ENCODE results near the gene SAPCD2.

DNA sequence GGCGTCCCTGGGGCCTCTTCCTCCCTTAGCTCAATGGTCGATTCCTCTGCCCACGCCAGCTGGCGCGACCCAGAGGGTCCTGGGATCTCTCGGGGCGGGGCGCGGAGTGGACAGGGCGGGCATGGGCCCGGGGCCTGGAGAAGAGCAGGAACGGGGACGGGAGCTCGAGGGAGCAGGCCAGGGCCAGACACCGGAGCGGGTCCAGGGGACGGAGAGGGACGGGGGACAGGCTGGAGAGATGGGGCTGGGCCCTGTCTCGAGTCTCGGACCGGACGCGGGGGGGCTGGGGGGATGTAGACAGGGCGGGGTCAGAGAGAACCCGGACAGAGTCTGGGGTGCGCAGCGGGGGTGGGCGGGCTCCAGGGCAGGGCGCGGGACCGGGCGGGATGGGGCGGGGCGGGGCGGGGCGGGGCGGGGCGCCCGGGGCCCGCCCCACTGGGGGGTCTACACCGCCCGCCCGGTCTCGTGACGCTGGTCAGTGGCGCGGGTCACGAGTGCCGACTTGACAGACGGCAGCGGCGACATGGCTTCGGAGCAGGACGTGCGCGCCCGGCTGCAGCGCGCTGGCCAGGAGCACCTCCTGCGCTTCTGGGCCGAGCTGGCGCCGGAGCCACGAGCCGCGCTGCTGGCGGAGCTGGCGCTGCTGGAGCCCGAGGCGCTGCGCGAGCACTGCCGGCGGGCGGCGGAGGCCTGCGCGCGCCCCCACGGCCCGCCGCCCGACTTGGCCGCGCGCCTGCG lies 6.8 kb upstream of the SAPCD2 start, which contains the start of gene UAP1L1:
- no peak for TF ChIP-seq EZH2phosphoT487 (IDR thresholded peaks at IDR 0.05; ENCODE audit: unreplicated experiment)
- peak; percentile 50; the same call in 1 of the 2 replicates for TF ChIP-seq POLR2AphosphoS5 (IDR thresholded peaks at IDR 0.05; ENCODE audit: low read depth)
- TF ChIP-seq, protein P1, sequence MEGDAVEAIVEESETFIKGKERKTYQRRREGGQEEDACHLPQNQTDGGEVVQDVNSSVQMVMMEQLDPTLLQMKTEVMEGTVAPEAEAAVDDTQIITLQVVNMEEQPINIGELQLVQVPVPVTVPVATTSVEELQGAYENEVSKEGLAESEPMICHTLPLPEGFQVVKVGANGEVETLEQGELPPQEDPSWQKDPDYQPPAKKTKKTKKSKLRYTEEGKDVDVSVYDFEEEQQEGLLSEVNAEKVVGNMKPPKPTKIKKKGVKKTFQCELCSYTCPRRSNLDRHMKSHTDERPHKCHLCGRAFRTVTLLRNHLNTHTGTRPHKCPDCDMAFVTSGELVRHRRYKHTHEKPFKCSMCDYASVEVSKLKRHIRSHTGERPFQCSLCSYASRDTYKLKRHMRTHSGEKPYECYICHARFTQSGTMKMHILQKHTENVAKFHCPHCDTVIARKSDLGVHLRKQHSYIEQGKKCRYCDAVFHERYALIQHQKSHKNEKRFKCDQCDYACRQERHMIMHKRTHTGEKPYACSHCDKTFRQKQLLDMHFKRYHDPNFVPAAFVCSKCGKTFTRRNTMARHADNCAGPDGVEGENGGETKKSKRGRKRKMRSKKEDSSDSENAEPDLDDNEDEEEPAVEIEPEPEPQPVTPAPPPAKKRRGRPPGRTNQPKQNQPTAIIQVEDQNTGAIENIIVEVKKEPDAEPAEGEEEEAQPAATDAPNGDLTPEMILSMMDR (conservative IDR thresholded peaks at IDR 0.05; ENCODE audit: low read depth in 2 of 2): no peak
- TF ChIP-seq, protein P2, sequence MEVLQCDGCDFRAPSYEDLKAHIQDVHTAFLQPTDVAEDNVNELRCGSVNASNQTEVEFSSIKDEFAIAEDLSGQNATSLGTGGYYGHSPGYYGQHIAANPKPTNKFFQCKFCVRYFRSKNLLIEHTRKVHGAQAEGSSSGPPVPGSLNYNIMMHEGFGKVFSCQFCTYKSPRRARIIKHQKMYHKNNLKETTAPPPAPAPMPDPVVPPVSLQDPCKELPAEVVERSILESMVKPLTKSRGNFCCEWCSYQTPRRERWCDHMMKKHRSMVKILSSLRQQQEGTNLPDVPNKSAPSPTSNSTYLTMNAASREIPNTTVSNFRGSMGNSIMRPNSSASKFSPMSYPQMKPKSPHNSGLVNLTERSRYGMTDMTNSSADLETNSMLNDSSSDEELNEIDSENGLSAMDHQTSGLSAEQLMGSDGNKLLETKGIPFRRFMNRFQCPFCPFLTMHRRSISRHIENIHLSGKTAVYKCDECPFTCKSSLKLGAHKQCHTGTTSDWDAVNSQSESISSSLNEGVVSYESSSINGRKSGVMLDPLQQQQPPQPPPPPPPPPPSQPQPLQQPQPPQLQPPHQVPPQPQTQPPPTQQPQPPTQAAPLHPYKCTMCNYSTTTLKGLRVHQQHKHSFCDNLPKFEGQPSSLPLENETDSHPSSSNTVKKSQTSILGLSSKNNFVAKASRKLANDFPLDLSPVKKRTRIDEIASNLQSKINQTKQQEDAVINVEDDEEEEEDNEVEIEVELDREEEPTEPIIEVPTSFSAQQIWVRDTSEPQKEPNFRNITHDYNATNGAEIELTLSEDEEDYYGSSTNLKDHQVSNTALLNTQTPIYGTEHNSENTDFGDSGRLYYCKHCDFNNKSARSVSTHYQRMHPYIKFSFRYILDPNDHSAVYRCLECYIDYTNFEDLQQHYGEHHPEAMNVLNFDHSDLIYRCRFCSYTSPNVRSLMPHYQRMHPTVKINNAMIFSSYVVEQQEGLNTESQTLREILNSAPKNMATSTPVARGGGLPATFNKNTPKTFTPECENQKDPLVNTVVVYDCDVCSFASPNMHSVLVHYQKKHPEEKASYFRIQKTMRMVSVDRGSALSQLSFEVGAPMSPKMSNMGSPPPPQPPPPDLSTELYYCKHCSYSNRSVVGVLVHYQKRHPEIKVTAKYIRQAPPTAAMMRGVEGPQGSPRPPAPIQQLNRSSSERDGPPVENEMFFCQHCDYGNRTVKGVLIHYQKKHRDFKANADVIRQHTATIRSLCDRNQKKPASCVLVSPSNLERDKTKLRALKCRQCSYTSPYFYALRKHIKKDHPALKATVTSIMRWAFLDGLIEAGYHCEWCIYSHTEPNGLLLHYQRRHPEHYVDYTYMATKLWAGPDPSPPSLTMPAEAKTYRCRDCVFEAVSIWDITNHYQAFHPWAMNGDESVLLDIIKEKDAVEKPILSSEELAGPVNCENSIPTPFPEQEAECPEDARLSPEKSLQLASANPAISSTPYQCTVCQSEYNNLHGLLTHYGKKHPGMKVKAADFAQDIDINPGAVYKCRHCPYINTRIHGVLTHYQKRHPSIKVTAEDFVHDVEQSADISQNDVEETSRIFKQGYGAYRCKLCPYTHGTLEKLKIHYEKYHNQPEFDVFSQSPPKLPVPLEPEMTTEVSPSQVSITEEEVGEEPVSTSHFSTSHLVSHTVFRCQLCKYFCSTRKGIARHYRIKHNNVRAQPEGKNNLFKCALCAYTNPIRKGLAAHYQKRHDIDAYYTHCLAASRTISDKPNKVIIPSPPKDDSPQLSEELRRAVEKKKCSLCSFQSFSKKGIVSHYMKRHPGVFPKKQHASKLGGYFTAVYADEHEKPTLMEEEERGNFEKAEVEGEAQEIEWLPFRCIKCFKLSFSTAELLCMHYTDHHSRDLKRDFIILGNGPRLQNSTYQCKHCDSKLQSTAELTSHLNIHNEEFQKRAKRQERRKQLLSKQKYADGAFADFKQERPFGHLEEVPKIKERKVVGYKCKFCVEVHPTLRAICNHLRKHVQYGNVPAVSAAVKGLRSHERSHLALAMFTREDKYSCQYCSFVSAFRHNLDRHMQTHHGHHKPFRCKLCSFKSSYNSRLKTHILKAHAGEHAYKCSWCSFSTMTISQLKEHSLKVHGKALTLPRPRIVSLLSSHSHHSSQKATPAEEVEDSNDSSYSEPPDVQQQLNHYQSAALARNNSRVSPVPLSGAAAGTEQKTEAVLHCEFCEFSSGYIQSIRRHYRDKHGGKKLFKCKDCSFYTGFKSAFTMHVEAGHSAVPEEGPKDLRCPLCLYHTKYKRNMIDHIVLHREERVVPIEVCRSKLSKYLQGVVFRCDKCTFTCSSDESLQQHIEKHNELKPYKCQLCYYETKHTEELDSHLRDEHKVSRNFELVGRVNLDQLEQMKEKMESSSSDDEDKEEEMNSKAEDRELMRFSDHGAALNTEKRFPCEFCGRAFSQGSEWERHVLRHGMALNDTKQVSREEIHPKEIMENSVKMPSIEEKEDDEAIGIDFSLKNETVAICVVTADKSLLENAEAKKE (CRISPR knock-in tag; IDR thresholded peaks at IDR 0.05): no peak
- TF ChIP-seq, protein P3, sequence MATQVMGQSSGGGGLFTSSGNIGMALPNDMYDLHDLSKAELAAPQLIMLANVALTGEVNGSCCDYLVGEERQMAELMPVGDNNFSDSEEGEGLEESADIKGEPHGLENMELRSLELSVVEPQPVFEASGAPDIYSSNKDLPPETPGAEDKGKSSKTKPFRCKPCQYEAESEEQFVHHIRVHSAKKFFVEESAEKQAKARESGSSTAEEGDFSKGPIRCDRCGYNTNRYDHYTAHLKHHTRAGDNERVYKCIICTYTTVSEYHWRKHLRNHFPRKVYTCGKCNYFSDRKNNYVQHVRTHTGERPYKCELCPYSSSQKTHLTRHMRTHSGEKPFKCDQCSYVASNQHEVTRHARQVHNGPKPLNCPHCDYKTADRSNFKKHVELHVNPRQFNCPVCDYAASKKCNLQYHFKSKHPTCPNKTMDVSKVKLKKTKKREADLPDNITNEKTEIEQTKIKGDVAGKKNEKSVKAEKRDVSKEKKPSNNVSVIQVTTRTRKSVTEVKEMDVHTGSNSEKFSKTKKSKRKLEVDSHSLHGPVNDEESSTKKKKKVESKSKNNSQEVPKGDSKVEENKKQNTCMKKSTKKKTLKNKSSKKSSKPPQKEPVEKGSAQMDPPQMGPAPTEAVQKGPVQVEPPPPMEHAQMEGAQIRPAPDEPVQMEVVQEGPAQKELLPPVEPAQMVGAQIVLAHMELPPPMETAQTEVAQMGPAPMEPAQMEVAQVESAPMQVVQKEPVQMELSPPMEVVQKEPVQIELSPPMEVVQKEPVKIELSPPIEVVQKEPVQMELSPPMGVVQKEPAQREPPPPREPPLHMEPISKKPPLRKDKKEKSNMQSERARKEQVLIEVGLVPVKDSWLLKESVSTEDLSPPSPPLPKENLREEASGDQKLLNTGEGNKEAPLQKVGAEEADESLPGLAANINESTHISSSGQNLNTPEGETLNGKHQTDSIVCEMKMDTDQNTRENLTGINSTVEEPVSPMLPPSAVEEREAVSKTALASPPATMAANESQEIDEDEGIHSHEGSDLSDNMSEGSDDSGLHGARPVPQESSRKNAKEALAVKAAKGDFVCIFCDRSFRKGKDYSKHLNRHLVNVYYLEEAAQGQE (IDR thresholded peaks at IDR 0.05; ENCODE audit: unreplicated experiment): no peak
